HepG2 (cell line): ENCODE measurements around the gene NCAPG. TPM values are rescaled to one million over a fixed set of nuclear protein-coding genes. Genes with fewer than 3 reads are reported as not detected.

ENCODE experiments used
- ATAC-seq: fragments of 200-7000 bp; cut with Tn5 transposase; 3 replicates; pipeline ENCODE4 v1.9.1; 2020; ENCODE audit warnings: mild to moderate bottlenecking, moderate library complexity
- BruUV-seq: library from RNA; stranded (reverse); fragments of 400-500 nt; replicated peaks from 2 replicates; lab custom pipeline; 2021; lab: Mats Ljungman, UMichigan
- CTCF ChIA-PET: fragments of 300-600 bp; formaldehyde crosslinking; extraction: SDS; loops from one replicate; lab custom pipeline; 2021; ENCODE audit warnings: low total read pairs, inconsistent platforms, low intra/inter-chr PET ratio; lab: Yijun Ruan, JAX
- POLR2A ChIA-PET: fragments of 350-600 bp; sonication (Branson Sonifier 250); formaldehyde crosslinking; loops from one replicate; lab custom pipeline; 2020; ENCODE audit warnings: antibody characterized with exemption, inconsistent platforms; lab: Yijun Ruan, JAX
- DNase-seq: peaks from one replicate; pipeline ENCODE4 v3.0.0-alpha.2; 2015; ENCODE audit warnings: low spot score
- FAIRE-seq: peaks from 3 replicates; lab custom pipeline; 2011; peaks lifted over from hg19 to GRCh38; lab: Jason Lieb, UNC
- H2AFZ ChIP-seq: one replicate; pipeline ENCODE4 v1.6.1; 2011; ENCODE audit warnings: low read length, inconsistent platforms
- H3K27ac ChIP-seq: fragments of 300-600 bp; 3 replicates; pipeline ENCODE4 v1.8.0; 2011; ENCODE audit warnings: mixed run types, mild to moderate bottlenecking, mixed read lengths, low read length, inconsistent platforms; ENCODE audit not compliant: insufficient read depth; ENCODE audit errors: extremely low read length
- H3K27me3 ChIP-seq, 2 experiments: fragments of 200-600 bp in 1 of 2; 2 replicates in 1 of 2; 3 replicates in 1 of 2; pipeline versions ENCODE4 v1.6.0 to v1.8.0; 2011; ENCODE audit warnings: low read length in 2 of 2, mild to moderate bottlenecking in 2 of 2, moderate library complexity in 2 of 2, inconsistent platforms in 1 of 2; ENCODE audit not compliant: insufficient read depth in 2 of 2, control insufficient read depth in 1 of 2
- H3K36me3 ChIP-seq, 2 experiments: fragments of 200-600 bp in 1 of 2; replicated peaks in 1 of 2; 2 replicates in 1 of 2; 3 replicates in 1 of 2; pipeline versions ENCODE4 v1.5.1 to v1.8.0; 2011; ENCODE audit warnings: low read length in 2 of 2, inconsistent platforms in 1 of 2; ENCODE audit not compliant: insufficient read depth in 2 of 2, control insufficient read depth in 1 of 2
- H3K4me1 ChIP-seq: 2 replicates; pipeline ENCODE4 v1.5.1; 2012; ENCODE audit warnings: low read length, inconsistent platforms; ENCODE audit not compliant: insufficient read depth
- H3K4me2 ChIP-seq: 2 replicates; pipeline ENCODE4 v1.6.0; 2011; ENCODE audit warnings: low read depth, low read length, inconsistent platforms
- H3K4me3 ChIP-seq, 3 experiments: fragments of 200-600 bp in 1 of 3; sonication (generic), shearing (Covaris generic) in 1 of 3; replicated peaks in 1 of 3; 2 replicates each; pipeline ENCODE4 v1.5.1; 2011 to 2016; ENCODE audit warnings: low read length in 3 of 3, inconsistent platforms in 2 of 3, low read depth in 2 of 3, mild to moderate bottlenecking in 2 of 3, control low read depth in 1 of 3, mixed read lengths in 1 of 3; ENCODE audit not compliant: insufficient read depth in 1 of 3
- H3K79me2 ChIP-seq: one replicate; pipeline ENCODE4 v1.6.1; 2011; ENCODE audit warnings: low read length, inconsistent platforms; ENCODE audit not compliant: insufficient read depth
- H3K9ac ChIP-seq: 2 replicates; pipeline ENCODE4 v1.6.0; 2011; ENCODE audit warnings: mild to moderate bottlenecking, low read depth, low read length, inconsistent platforms; ENCODE audit not compliant: insufficient read depth
- H3K9me3 ChIP-seq: 2 replicates; pipeline ENCODE4 v1.5.1; 2012; ENCODE audit warnings: mild to moderate bottlenecking, low read length
- H4K20me1 ChIP-seq: 2 replicates; pipeline ENCODE4 v1.6.0; 2011; ENCODE audit warnings: inconsistent platforms, mild to moderate bottlenecking, low read length, moderate library complexity; ENCODE audit not compliant: insufficient read depth
- ARNT ChIP-seq: fragments of 450-650 bp; IDR thresholded peaks from 2 replicates; pipeline ENCODE4 v1.6.1; 2017
- ELK4 ChIP-seq: sonication (generic); formaldehyde crosslinking; IDR thresholded peaks from 2 replicates; pipeline ENCODE4 v1.9.0; 2021; ENCODE audit warnings: missing genetic modification reagents, borderline replicate concordance
- FOXM1 ChIP-seq: sonication (generic); formaldehyde crosslinking; IDR thresholded peaks from 2 replicates; pipeline ENCODE4 v1.5.0; 2020; ENCODE audit warnings: missing genetic modification reagents
- HNF1A ChIP-seq, 2 experiments: sonication (generic) in 1 of 2; formaldehyde crosslinking in 1 of 2; IDR thresholded peaks; 2 replicates each; pipeline versions ENCODE4 v1.4.0 to v1.6.1; 2016 to 2020; ENCODE audit warnings: borderline replicate concordance in 1 of 2, low read depth in 1 of 2, mild to moderate bottlenecking in 1 of 2, missing genetic modification reagents in 1 of 2
- NRL ChIP-seq: sonication (generic); formaldehyde crosslinking; IDR thresholded peaks from 2 replicates; pipeline ENCODE4 v1.5.0; 2020; ENCODE audit warnings: missing genetic modification reagents, mild to moderate bottlenecking, moderate library complexity, borderline replicate concordance
- RAD21 ChIP-seq: fragments of 450-650 bp; formaldehyde crosslinking; IDR thresholded peaks from 2 replicates; pipeline ENCODE4 v1.5.0; 2020; ENCODE audit warnings: mild to moderate bottlenecking
- TARDBP ChIP-seq: sonication (generic); formaldehyde crosslinking; IDR thresholded peaks from 2 replicates; pipeline ENCODE4 v1.8.0; 2022; ENCODE audit warnings: mild to moderate bottlenecking, missing genetic modification reagents
- ZFY ChIP-seq: sonication (generic); formaldehyde crosslinking; IDR thresholded peaks from 2 replicates; pipeline ENCODE4 v1.4.0; 2020; ENCODE audit warnings: missing genetic modification reagents
- ZNF180 ChIP-seq: sonication (generic); formaldehyde crosslinking; IDR thresholded peaks from 2 replicates; pipeline ENCODE4 v1.4.0; 2020; ENCODE audit warnings: low read depth, missing genetic modification reagents, borderline replicate concordance
- ZNF550 ChIP-seq: sonication (generic); formaldehyde crosslinking; IDR thresholded peaks from 2 replicates; pipeline ENCODE4 v1.4.0; 2020; ENCODE audit warnings: mild to moderate bottlenecking, missing genetic modification reagents, borderline replicate concordance
- ZNF777 ChIP-seq: sonication (generic); formaldehyde crosslinking; IDR thresholded peaks from 2 replicates; pipeline ENCODE4 v1.4.0; 2020; ENCODE audit warnings: missing genetic modification reagents
- ZNF83 ChIP-seq: sonication (generic); formaldehyde crosslinking; IDR thresholded peaks from 2 replicates; pipeline ENCODE4 v1.4.0; 2020; ENCODE audit warnings: missing genetic modification reagents, mild to moderate bottlenecking, borderline replicate concordance
- ZNF850 ChIP-seq: sonication (generic); formaldehyde crosslinking; conservative IDR thresholded peaks from 2 replicates; pipeline ENCODE4 v1.9.0; 2021; ENCODE audit warnings: mild to moderate bottlenecking, missing genetic modification reagents
- WGBS: methylation state at CpG from one replicate; pipeline ENCODE4 v1.1.6; 2017; ENCODE audit warnings: low lambda C conversion rate; 5-methylcytosine and 5-hydroxymethylcytosine counted together
- in situ Hi-C: cut with HindIII; loops from 2 replicates; pipeline ENCODE4 v1.10.0; 2017; ENCODE audit warnings: low pct_unique_long_range_greater_than_20kb; ENCODE audit not compliant: extremely low pct_ligation_motif_present
- intact Hi-C: fragments of 100-400 bp; cut with micrococcal nuclease; formaldehyde crosslinking; loops from one replicate; pipeline ENCODE4 v1.10.0; 2022; ENCODE audit not compliant: unreplicated experiment
- polyA plus RNA-seq, 8 experiments: library from polyadenylated mRNA; depleted of rRNA in 3 of 8; stranded (reverse) in 7 of 8; unstranded in 1 of 8; fragments of >200 nt; fragmentation: Illumina TruSeq in 4 of 8; extraction: Trizol in 4 of 8; gene quantifications; 2 replicates each; pipeline versions ENCODE4 v1.2.1 to v1.2.3, GENCODE V29; 2011 to 2016; ENCODE audit warnings: low read depth in 4 of 8, missing spikeins in 1 of 8, mixed read lengths in 1 of 8; ENCODE audit not compliant: insufficient read depth in 1 of 8
- total RNA-seq, 5 experiments: library from RNA; depleted of rRNA; stranded (reverse); fragments of >200 nt; fragmentation: Illumina TruSeq; extraction: Trizol; gene quantifications; 2 replicates each; pipeline ENCODE4 v1.2.3, GENCODE V29; 2016; ENCODE audit warnings: low read depth in 1 of 5

The NCAPG gene
- total and polyA plus RNA-seq, 2 of the 13 experiments (the other 11 are each of a cell fraction or from before 2014, with no cell fraction given) = 14.8 to 61.9 TPM

GRCh38 chr4:17780501-17781299, 30.1 kb upstream of the NCAPG start (continued):
- TF ChIP-seq ELK4 (CRISPR knock-in tag) (no peak), ZFY (CRISPR knock-in tag) (0 out of 2 replicates have a peak, but pooled peaks have one; percentile 19), ZNF777 (CRISPR knock-in tag) (0 out of 2 replicates have a peak, but pooled peaks have one; percentile 32), NRL (CRISPR knock-in tag) (0 out of 2 replicates have a peak, but pooled peaks have one; percentile 57)
- TF ChIP-seq, all 625 proteins: peak for 7

- in situ Hi-C loops = no loop called here
- DNase-seq (no peak), ATAC-seq (peak; percentile 73), FAIRE-seq (no peak)
- H4K20me1 ChIP-seq = no peaks in the 10 kb centered on the region
- no TSS peak for BruUV-seq
- H3K4me2 ChIP-seq = peak within 1 kb of the TSS; percentile 63
- H3K9ac ChIP-seq = no peak within 1 kb of the TSS
- H3K79me2 ChIP-seq = no peaks in the 10 kb centered on the region
- H3K4me1 ChIP-seq = peaks cover 14% of the 10 kb centered on the region; the same call in 1 of the 2 replicates
- H3K4me3 ChIP-seq = peak within 1 kb of the TSS; percentile 20 to 56 (median 40)
- no peaks in the 10 kb centered on the region for H3K36me3 ChIP-seq
- CTCF ChIA-PET = no interaction called here
- 61% methylated on average over 35 of the region's 82 CpGs for WGBS
- peaks cover 3 to 30% of the 10 kb centered on the region in 2 experiments for H3K27me3 ChIP-seq
- intact Hi-C loops = no loop called here
- no peak within 1 kb of the TSS for H3K27ac ChIP-seq
- H3K9me3 ChIP-seq = no peaks in the 10 kb centered on the region
- H2AFZ ChIP-seq = no peak within 1 kb of the TSS
- POLR2A ChIA-PET = no interaction called here
- TF ChIP-seq TARDBP (no peak), ZNF83 (CRISPR knock-in tag) (no peak), ZNF550 (CRISPR knock-in tag) (no peak), ARNT (no peak), FOXM1 (CRISPR knock-in tag) (no peak), RAD21 (CRISPR knock-in tag) (no peak), HNF1A (IDR thresholded peaks at IDR 0.05; ENCODE audit: low read depth) (no peak), HNF1A (CRISPR knock-in tag; IDR thresholded peaks at IDR 0.05; ENCODE audit: borderline replicate concordance) (no peak), ZNF850 (no peak), ZNF180 (CRISPR knock-in tag) (no peak)
Measured at GRCh38 chr4:17781300-17782287, 29.2 kb upstream of the NCAPG start, which contains the start of gene FAM184B. FAM184B (minus strand) TSS chr4:17781621; CDS start chr4:17781299, 322 bp downstream.
